Loucy (cell line): ENCODE data around the gene USP53.
"Not testable (repeated sequence)": the region's sequence is repeated elsewhere in the genome, so short reads cannot be mapped to it uniquely, and the experiment has no call there.

Source experiments
- H2AFZ ChIP-seq: fragments of 200-600 bp; sonication (generic); 2 replicates; pipeline ENCODE4 v1.6.0; 2016; ENCODE audit warnings: antibody characterized with exemption, mild to moderate bottlenecking, low read length, moderate library complexity
- H3F3A ChIP-seq: fragments of 200-600 bp; 2 replicates; pipeline ENCODE4 v1.6.0; 2016; ENCODE audit warnings: antibody characterized with exemption, low read depth, mild to moderate bottlenecking
- H3K27me3 ChIP-seq: fragments of 200-600 bp; sonication (generic); 2 replicates; pipeline ENCODE4 v1.6.1; 2014; ENCODE audit warnings: low read length, mild to moderate bottlenecking; ENCODE audit not compliant: insufficient read depth, poor library complexity, severe bottlenecking
- H3K36me3 ChIP-seq: fragments of 200-600 bp; sonication (generic); 2 replicates; pipeline ENCODE4 v1.6.1; 2016; ENCODE audit warnings: low read length; ENCODE audit not compliant: insufficient read depth
- H3K4me1 ChIP-seq: fragments of 200-600 bp; sonication (generic); 2 replicates; pipeline ENCODE4 v1.5.1; 2014; ENCODE audit warnings: low read length, mild to moderate bottlenecking; ENCODE audit not compliant: insufficient read depth, poor library complexity, severe bottlenecking
- H3K4me2 ChIP-seq: fragments of 200-600 bp; sonication (generic); 2 replicates; pipeline ENCODE4 v1.6.0; 2014; ENCODE audit warnings: antibody characterized with exemption, low read length, low read depth, mild to moderate bottlenecking; ENCODE audit not compliant: poor library complexity, severe bottlenecking
- H3K4me3 ChIP-seq: fragments of 200-600 bp; sonication (generic); 2 replicates; pipeline ENCODE4 v1.5.1; 2014; ENCODE audit warnings: low read length, mild to moderate bottlenecking, mixed read lengths; ENCODE audit not compliant: poor library complexity, severe bottlenecking
- H3K79me2 ChIP-seq: fragments of 200-600 bp; sonication (generic); 2 replicates; pipeline ENCODE4 v1.6.1; 2014; ENCODE audit warnings: low read length; ENCODE audit not compliant: insufficient read depth
- H3K9ac ChIP-seq: fragments of 200-600 bp; sonication (generic); 2 replicates; pipeline ENCODE4 v1.6.0; 2014; ENCODE audit warnings: mild to moderate bottlenecking, low read depth, low read length, moderate library complexity; ENCODE audit not compliant: poor library complexity, severe bottlenecking
- H3K9me2 ChIP-seq: fragments of 200-600 bp; sonication (generic); replicated peaks from 2 replicates; pipeline ENCODE4 v1.6.1; 2016; ENCODE audit warnings: low read depth, low read length, mixed read lengths
- H3K9me3 ChIP-seq: fragments of 200-600 bp; sonication (generic); 2 replicates; pipeline ENCODE4 v1.6.1; 2014; ENCODE audit warnings: mild to moderate bottlenecking, antibody characterized with exemption, low read length, low read depth; ENCODE audit not compliant: insufficient read depth
- H4K20me1 ChIP-seq: fragments of 200-600 bp; sonication (generic); 2 replicates; pipeline ENCODE4 v1.6.0; 2014; ENCODE audit warnings: antibody characterized with exemption, low read length, mild to moderate bottlenecking; ENCODE audit not compliant: insufficient read depth, poor library complexity, severe bottlenecking
- CTCF ChIP-seq: fragments of 200-600 bp; sonication (generic); conservative IDR thresholded peaks from 2 replicates; pipeline ENCODE4 v1.5.1; 2014; ENCODE audit warnings: mild to moderate bottlenecking, antibody characterized with exemption, low read length
- EZH2phosphoT487 ChIP-seq: fragments of 200-600 bp; IDR thresholded peaks from 2 replicates; pipeline ENCODE4 v1.6.1; 2018; ENCODE audit warnings: antibody characterized with exemption, mild to moderate bottlenecking, moderate library complexity, borderline replicate concordance

Gene USP53

GRCh38 chr4:119172223-119172622 lies 40.3 kb upstream of the USP53 start:
- Histone ChIP-seq H3K4me2 (no peak overlapping the region), H4K20me1 (no peaks in the 10 kb centered on the region), H3F3A (no peaks in the 10 kb centered on the region), H2AFZ (no peak overlapping the region), H3K9me3 (no peaks in the 10 kb centered on the region), H3K4me1 (no peaks in the 10 kb centered on the region), H3K4me3 (no peak overlapping the region), H3K9me2 (no peaks in the 10 kb centered on the region), H3K36me3 (no peaks in the 10 kb centered on the region), H3K9ac (no peak overlapping the region), H3K27me3 (no peaks in the 10 kb centered on the region), H3K79me2 (no peaks in the 10 kb centered on the region)
- TF ChIP-seq EZH2phosphoT487 (no peak), CTCF (no peak)

GRCh38 chr4:119173729-119174361 lies 38.7 kb upstream of the USP53 start:
- not testable (repeated sequence) for H3K9ac ChIP-seq, H2AFZ ChIP-seq, H3K4me2 ChIP-seq, H3F3A ChIP-seq, H3K4me3 ChIP-seq, H3K9me2 ChIP-seq, H3K79me2 ChIP-seq, H4K20me1 ChIP-seq, H3K9me3 ChIP-seq, H3K27me3 ChIP-seq, H3K36me3 ChIP-seq, H3K4me1 ChIP-seq

GRCh38 chr4:119179011-119179410 lies 33.5 kb upstream of the USP53 start:
- Histone ChIP-seq H3K36me3 (no peaks in the 10 kb centered on the region), H3K4me1 (no peaks in the 10 kb centered on the region), H3K79me2 (no peaks in the 10 kb centered on the region), H3K9ac (no peak overlapping the region), H2AFZ (no peak overlapping the region), H4K20me1 (no peaks in the 10 kb centered on the region), H3K4me2 (no peak overlapping the region), H3K9me3 (no peaks in the 10 kb centered on the region), H3K27me3 (no peaks in the 10 kb centered on the region), H3K4me3 (no peak overlapping the region), H3F3A (no peaks in the 10 kb centered on the region), H3K9me2 (no peaks in the 10 kb centered on the region)
- TF ChIP-seq CTCF (no peak), EZH2phosphoT487 (no peak)

GRCh38 chr4:119184128-119184527 lies 28.4 kb upstream of the USP53 start:
- Histone ChIP-seq H3K4me3 (no peak overlapping the region), H3K9me2 (no peaks in the 10 kb centered on the region), H3K36me3 (no peaks in the 10 kb centered on the region), H2AFZ (no peak overlapping the region), H4K20me1 (no peaks in the 10 kb centered on the region), H3F3A (no peaks in the 10 kb centered on the region), H3K9ac (no peak overlapping the region), H3K4me1 (no peaks in the 10 kb centered on the region), H3K4me2 (no peak overlapping the region), H3K27me3 (no peaks in the 10 kb centered on the region), H3K79me2 (no peaks in the 10 kb centered on the region), H3K9me3 (no peaks in the 10 kb centered on the region)
- TF ChIP-seq CTCF (no peak), EZH2phosphoT487 (no peak)
